Dermis blood vessel endothelial cell (primary cell): ENCODE results near the gene SUB1. TPM values are rescaled to one million over a fixed set of nuclear protein-coding genes. Genes with fewer than 3 reads are reported as not detected.

Experiments used
- DNase-seq: peaks from one replicate; pipeline ENCODE4 v3.0.0; 2010
- total RNA-seq: library from RNA; depleted of rRNA; stranded (reverse); fragments of >200 nt; gene quantifications from 2 replicates; pipeline ENCODE4 v1.2.3, GENCODE V29; 2014

The SUB1 gene
- total RNA-seq, 1 donor from 2014 or later, result 212 TPM

DNA sequence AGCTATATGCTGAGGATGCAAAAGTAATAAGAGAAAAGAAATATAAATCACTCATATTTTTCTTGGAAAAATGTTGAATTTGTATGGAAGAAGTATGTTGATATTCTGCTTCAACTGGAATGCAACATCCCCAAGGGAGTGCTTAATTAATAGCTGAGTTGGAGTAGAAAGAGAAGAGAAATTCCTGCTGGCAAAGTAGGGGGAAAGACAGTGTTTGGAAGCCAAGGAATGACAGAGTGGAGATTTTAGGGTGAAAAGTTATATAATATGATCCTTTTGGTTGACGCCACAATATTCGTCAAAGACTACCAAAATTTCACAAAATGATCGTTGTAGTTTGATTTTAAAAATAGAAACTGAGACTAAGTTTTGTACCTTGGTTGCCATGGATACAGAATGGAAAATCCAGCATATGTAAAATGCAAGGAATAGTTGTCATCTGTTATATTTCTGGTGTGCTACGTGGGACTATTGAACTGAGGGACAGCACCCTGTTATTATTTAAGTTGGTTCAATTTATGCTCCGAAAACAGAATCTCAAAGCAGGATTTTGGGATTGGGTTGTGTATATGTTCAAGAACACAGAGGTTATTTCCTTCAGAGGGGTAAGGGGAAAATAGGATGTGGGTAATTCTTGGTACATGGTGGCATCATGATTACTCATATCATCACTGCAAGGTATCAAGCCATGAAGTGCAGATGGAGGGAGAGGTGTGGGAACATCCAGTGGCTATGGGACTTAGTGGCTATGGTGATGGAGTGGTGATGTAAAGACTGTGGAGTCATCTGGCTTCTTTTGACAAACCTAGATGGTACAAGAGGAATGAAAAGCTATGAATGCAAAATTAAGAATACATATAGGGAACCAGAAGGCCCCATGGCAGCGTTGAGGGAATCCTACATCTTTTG is 61.0 kb downstream of the SUB1 start:
- DNase-seq, result no peak

DNA sequence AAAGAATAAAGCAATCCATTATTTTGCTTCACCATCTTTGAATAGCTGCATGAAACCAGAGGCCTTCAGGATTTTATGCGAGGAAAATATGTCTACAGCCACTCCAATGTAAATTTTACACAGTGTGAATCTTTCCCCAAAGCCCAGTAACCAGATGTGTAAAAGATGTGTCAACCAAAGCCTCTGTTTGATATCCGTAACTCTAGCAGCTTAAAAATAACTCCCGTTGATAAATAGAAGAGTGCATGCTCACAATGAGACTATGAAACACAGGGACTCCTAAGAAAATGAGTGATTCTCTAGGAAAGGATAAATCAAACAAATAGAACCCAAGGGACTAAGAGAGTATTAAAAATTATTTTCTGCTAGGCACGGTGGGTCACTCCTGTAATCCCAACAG is 65.7 kb downstream of the SUB1 start:
- DNase-seq, result no peak

DNA sequence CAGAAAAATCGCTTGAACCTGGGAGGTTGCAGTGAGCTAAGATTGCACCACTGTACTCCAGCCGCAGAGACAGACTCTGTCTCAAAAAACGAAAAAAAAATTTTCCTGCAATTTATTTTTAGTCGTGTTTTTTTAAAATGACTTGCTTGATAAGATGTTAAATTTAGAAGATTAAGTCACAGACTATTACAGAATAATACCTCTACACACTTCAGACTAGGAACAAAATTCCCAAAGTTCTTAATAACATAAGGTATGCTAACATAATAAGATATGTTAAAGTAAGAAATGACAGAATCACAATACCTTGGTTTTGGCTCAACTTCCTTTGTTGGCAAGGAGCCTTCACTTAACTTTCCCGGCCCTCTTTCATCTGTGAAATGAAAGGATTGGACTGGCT is 66.3 kb downstream of the SUB1 start:
- no peak for DNase-seq

Other genes with a start within 250 kb of the SUB1 start
- 72.8 and 89.7 TPM in 2 replicates for gene ZFR, start 140.8 kb upstream of the SUB1 start, total RNA-seq
- 0.65 and 1.5 TPM in 2 replicates for gene NPR3, start 125.8 kb downstream of the SUB1 start, total RNA-seq